ENCODE results near the gene HIVEP3.
A peak's percentile ranks its signal among the peaks of the same experiment; 100 is the strongest.

The HIVEP3 gene

GRCh38 chr1:41515131-41515678, 403.5 kb downstream of the HIVEP3 start:
- ATAC-seq (replicated peaks; ENCODE audit: extremely low read depth, poor library complexity, severe bottlenecking): no peak
- H3K4me3 Mint-ChIP-seq: no peak overlapping the region
- no peak overlapping the region for H3K27ac Mint-ChIP-seq (ENCODE audit: low read depth)
- DNase-seq (ENCODE audit: low spot score in 2 of 2): no peak
- H3K9me3 Mint-ChIP-seq: no peaks in the 10 kb centered on the region
- H3K36me3 Mint-ChIP-seq (ENCODE audit: insufficient read depth): peaks cover 11% of the 10 kb centered on the region
- no peaks in the 10 kb centered on the region for H3K27me3 Mint-ChIP-seq
- no peaks in the 10 kb centered on the region for H3K4me1 Mint-ChIP-seq

DNA sequence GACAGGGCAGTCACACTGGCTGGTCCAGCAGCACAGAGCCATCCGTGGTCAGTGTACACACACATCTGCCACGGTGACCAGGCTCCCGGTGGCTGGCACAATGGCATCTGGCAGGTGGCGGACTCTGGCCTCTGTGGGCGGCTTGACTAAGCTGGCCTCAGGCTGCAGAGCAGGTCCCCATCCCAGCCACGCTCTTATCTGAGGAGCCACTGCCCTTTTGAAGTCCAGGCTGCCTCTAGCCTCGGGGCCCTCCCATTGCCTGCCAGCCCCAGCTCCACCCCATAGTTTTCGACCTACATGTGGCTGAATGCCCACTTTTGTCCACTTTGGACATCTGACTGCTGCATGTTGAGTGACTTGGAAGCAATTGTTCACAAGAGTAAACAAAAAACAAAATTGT, 404.3 kb downstream of the HIVEP3 start:
- ATAC-seq (replicated peaks; ENCODE audit: extremely low read depth, poor library complexity, severe bottlenecking) (no peak), DNase-seq (ENCODE audit: low spot score in 2 of 2) (no peak)
- no peak overlapping the region for H3K27ac Mint-ChIP-seq (ENCODE audit: low read depth)
- H3K9me3 Mint-ChIP-seq: no peaks in the 10 kb centered on the region
- H3K36me3 Mint-ChIP-seq (ENCODE audit: insufficient read depth): peaks cover 12% of the 10 kb centered on the region
- no peaks in the 10 kb centered on the region for H3K27me3 Mint-ChIP-seq
- no peaks in the 10 kb centered on the region for H3K4me1 Mint-ChIP-seq
- no peak overlapping the region for H3K4me3 Mint-ChIP-seq

DNA sequence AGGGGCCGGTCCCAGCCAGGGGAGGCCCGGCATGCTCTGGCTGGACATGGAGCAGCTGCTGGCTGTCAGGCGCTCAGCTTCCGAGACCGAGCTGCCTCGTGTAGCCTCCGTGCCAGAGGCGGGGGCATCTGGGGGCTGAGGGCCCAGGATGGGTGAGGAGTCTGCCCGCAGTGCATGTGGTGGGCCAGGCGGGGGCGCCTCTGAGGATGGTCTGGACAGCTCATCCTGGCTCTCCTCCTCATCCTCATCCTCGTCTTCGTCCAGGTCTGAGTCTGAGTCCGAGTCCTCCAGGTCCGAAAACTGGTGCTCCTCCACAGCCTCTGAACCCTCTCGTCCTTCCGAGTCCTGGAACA, 405.4 kb downstream of the HIVEP3 start:
- Mint-ChIP-seq H3K36me3 (ENCODE audit: insufficient read depth) (peaks cover 13% of the 10 kb centered on the region), H3K27ac (ENCODE audit: low read depth) (no peak overlapping the region)

GRCh38 chr1:41512701-41513382, 405.9 kb downstream of the HIVEP3 start:
- DNase-seq (ENCODE audit: low spot score in 2 of 2): no peak
- H3K9me3 Mint-ChIP-seq: no peaks in the 10 kb centered on the region
- H3K27me3 Mint-ChIP-seq: no peaks in the 10 kb centered on the region
- H3K36me3 Mint-ChIP-seq (ENCODE audit: insufficient read depth): peaks cover 12% of the 10 kb centered on the region
- ATAC-seq (replicated peaks; ENCODE audit: extremely low read depth, poor library complexity, severe bottlenecking): no peak
- H3K4me3 Mint-ChIP-seq: no peak overlapping the region
- no peak overlapping the region for H3K27ac Mint-ChIP-seq (ENCODE audit: low read depth)
- no peaks in the 10 kb centered on the region for H3K4me1 Mint-ChIP-seq

More for the DNA sequence above, 405.4 kb downstream of the HIVEP3 start:
- DNase-seq (ENCODE audit: low spot score in 2 of 2): no peak
- H3K27me3 Mint-ChIP-seq: no peaks in the 10 kb centered on the region
- no peak overlapping the region for H3K4me3 Mint-ChIP-seq
- no peak for ATAC-seq (replicated peaks; ENCODE audit: extremely low read depth, poor library complexity, severe bottlenecking)
- H3K4me1 Mint-ChIP-seq: no peaks in the 10 kb centered on the region
- H3K9me3 Mint-ChIP-seq: no peaks in the 10 kb centered on the region

DNA sequence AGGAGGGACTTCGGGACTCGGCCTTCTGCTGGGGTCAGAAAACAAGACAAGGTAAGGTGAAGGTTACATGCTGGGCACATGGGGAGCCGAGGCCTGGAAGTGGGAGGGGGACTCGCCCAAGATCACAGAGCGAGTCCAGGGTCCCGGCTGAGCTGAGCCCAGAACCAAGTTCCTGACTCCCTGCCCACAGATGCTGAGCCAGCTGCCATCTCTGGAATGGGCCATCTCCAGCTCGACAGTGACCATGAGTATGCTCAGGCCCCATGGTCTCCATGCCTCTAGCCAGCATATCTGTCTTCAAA, 407.5 kb downstream of the HIVEP3 start:
- Mint-ChIP-seq H3K36me3 (ENCODE audit: insufficient read depth) (peaks cover 11% of the 10 kb centered on the region), H3K4me3 (no peak overlapping the region), H3K27ac (ENCODE audit: low read depth) (no peak overlapping the region), H3K4me1 (no peaks in the 10 kb centered on the region), H3K9me3 (no peaks in the 10 kb centered on the region), H3K27me3 (no peaks in the 10 kb centered on the region)
- ATAC-seq (replicated peaks; ENCODE audit: extremely low read depth, poor library complexity, severe bottlenecking): no peak
- no peak for DNase-seq (ENCODE audit: low spot score in 2 of 2)

DNA sequence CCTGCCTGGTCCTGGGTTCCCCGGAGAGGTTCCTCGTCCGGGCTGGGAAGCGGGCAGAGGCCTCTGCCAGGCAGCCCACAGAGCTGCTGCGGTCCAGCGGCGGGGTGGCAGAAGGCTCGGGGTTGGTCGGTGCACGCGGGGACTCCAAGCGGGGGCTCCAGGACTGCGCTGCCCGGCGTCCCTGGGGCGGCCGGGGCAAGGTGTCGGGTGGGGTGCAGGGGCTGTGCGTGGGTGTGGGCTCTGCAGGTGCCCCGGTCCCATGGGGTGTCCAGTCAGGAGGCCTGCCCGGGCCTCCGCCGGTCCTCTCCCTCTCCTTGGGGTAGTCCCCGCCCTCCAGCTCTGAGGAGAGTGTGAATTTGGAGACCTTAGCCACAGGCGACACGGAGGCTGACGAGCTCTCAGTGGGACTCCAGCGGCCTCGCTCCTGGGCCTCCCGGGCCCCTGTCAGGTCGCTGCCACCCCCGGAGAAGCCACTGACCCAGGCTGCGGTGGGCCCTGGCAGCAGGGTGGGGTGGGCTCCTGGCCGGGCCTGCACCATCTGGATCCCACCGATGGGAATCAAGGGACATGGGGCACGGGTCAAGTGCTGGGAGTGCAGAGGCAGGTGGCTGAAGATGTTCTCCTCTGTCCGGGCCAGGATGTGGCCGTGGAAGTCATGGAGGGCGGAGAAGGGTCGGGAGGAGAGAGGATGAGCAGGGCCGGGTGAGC, 408.0 kb downstream of the HIVEP3 start:
- Mint-ChIP-seq H3K27ac (ENCODE audit: low read depth) (no peak overlapping the region), H3K27me3 (no peaks in the 10 kb centered on the region), H3K36me3 (ENCODE audit: insufficient read depth) (peaks cover 11% of the 10 kb centered on the region), H3K4me1 (no peaks in the 10 kb centered on the region), H3K4me3 (no peak overlapping the region), H3K9me3 (no peaks in the 10 kb centered on the region)
- ATAC-seq (replicated peaks; ENCODE audit: extremely low read depth, poor library complexity, severe bottlenecking): no peak
- no peak for DNase-seq (ENCODE audit: low spot score in 2 of 2)

- Mint-ChIP-seq H3K4me3 (no peak overlapping the region), H3K27me3 (no peaks in the 10 kb centered on the region), H3K9me3 (no peaks in the 10 kb centered on the region), H3K4me1 (peaks cover 6% of the 10 kb centered on the region), H3K36me3 (ENCODE audit: insufficient read depth) (peaks cover 16% of the 10 kb centered on the region), H3K27ac (ENCODE audit: low read depth) (no peak overlapping the region)
- ATAC-seq (replicated peaks; ENCODE audit: extremely low read depth, poor library complexity, severe bottlenecking) (no peak), DNase-seq (ENCODE audit: low spot score in 2 of 2) (no peak)
Measured at GRCh38 chr1:41509270-41509671, 409.5 kb downstream of the HIVEP3 start.

- Mint-ChIP-seq H3K36me3 (ENCODE audit: insufficient read depth) (peaks cover 17% of the 10 kb centered on the region), H3K9me3 (no peaks in the 10 kb centered on the region), H3K27me3 (no peaks in the 10 kb centered on the region), H3K4me3 (no peak overlapping the region), H3K4me1 (peaks cover 7% of the 10 kb centered on the region), H3K27ac (ENCODE audit: low read depth) (no peak overlapping the region)
- ATAC-seq (replicated peaks; ENCODE audit: extremely low read depth, poor library complexity, severe bottlenecking): no peak
- no peak for DNase-seq (ENCODE audit: low spot score in 2 of 2)
Measured at GRCh38 chr1:41508290-41508689, 410.4 kb downstream of the HIVEP3 start.

DNA sequence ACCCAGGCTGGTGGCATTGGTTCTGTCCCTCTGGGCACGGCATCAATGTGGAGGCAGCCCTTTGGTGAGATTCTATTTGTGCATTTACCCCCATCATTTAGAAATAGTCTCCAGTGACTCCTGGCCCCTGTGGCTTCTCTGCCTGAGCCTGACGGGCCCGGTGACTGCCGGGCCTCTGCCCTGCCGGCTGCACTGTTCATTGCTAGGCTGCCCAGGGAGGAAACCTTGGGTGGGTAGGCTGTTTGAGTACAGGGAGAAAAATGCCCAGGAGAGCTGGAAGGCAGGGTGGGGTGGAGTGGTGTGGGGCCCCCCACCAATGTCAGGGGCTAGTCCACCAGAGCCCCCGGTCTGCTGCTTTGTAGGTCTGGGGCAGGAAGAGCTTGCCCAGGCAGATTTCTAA, 410.9 kb downstream of the HIVEP3 start:
- Mint-ChIP-seq H3K36me3 (ENCODE audit: insufficient read depth) (peaks cover 16% of the 10 kb centered on the region), H3K27me3 (no peaks in the 10 kb centered on the region), H3K27ac (ENCODE audit: low read depth) (no peak overlapping the region), H3K4me3 (no peak overlapping the region), H3K4me1 (peaks cover 7% of the 10 kb centered on the region), H3K9me3 (no peaks in the 10 kb centered on the region)
- no peak for ATAC-seq (replicated peaks; ENCODE audit: extremely low read depth, poor library complexity, severe bottlenecking)
- DNase-seq (ENCODE audit: low spot score in 2 of 2): no peak

DNA sequence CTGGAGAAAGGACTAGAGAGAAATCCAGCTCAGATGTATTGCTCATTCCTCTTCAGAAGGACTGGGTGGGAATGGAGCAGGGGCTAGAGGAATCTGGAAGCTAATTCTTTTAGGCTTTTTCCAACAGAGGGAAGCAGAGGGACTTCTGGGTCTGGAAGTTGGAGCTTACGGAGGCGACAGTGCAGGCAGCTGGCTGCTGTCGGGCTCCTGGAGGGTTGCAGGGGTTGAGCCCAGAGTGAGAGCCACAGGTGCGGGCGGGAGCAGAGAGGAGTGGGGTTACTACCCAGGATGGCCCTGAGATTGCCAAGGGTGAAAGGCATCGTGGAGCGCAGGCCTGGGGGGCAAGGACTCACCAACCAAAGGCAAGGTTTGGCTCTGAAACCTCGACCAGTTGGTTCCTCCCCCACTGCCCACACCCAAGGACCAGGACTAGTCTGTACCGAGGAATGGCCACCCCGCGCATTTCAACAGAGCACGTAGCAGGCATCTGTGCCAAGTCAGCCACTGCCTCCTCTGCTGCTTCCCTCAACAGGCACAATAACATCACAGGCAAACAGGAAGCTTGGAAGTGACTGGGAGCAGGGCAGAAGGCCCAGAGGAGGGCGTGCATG, 411.5 kb downstream of the HIVEP3 start:
- H3K9me3 Mint-ChIP-seq: no peaks in the 10 kb centered on the region
- H3K27me3 Mint-ChIP-seq: no peaks in the 10 kb centered on the region
- H3K27ac Mint-ChIP-seq (ENCODE audit: low read depth): peak overlapping the region; percentile 50
- no peak for DNase-seq (ENCODE audit: low spot score in 2 of 2)
- peaks cover 7% of the 10 kb centered on the region for H3K4me1 Mint-ChIP-seq
- H3K4me3 Mint-ChIP-seq: no peak overlapping the region
- H3K36me3 Mint-ChIP-seq (ENCODE audit: insufficient read depth): peaks cover 12% of the 10 kb centered on the region
- no peak for ATAC-seq (replicated peaks; ENCODE audit: extremely low read depth, poor library complexity, severe bottlenecking)

DNA sequence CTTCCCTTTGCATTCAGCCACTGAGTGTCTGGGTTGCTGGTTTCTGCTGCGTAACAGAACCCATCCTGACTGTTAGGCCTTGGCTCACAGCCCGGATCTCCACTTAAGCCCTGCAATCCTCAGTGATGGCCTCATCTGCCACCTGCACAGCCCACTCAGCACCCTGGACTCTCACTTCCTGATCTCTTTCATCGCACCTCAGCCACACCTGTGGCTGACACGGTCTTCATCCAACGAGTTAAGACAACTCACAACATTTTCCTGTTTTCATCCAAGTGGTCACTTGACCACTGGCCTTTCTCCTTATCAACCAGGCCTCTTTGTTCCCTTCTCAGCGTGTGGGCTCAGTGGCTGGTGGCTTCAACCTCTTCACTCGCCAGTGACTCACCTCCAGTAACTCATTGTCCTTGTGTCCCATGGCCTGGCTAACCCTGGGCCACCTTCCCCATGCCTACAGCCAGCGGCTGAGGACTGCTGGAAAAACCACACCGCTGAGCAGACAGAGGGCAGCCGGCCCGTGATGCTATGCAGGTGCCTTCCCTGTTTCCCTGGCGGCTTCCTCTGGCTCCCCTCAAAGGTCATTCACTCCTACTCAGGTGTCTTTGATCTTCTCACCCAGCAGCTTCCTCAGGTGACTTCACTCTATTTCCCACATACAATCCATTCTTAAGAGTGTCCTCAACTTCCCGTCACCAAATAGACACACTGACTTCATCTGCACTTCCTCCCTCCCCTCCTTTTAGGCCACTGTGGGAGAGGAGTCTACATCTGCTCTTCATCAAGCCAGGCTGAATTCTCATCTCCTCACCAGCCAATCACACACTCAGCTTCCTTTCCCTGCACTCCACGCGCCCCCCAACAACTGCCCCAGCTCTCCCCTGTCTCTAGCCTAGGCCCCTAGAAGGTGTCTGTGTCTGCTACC, 414.3 kb downstream of the HIVEP3 start:
- Mint-ChIP-seq H3K4me1 (peaks cover 7% of the 10 kb centered on the region), H3K36me3 (ENCODE audit: insufficient read depth) (peaks cover 9% of the 10 kb centered on the region), H3K27me3 (no peaks in the 10 kb centered on the region), H3K4me3 (no peak overlapping the region), H3K9me3 (no peaks in the 10 kb centered on the region), H3K27ac (ENCODE audit: low read depth) (peak overlapping the region; percentile 65)
- ATAC-seq (replicated peaks; ENCODE audit: extremely low read depth, poor library complexity, severe bottlenecking) (no peak), DNase-seq (ENCODE audit: low spot score in 2 of 2) (no peak)

GRCh38 chr1:41503538-41504113, 415.1 kb downstream of the HIVEP3 start:
- Mint-ChIP-seq H3K27ac (ENCODE audit: low read depth) (no peak overlapping the region), H3K4me3 (no peak overlapping the region), H3K36me3 (ENCODE audit: insufficient read depth) (peaks cover 9% of the 10 kb centered on the region)

More at GRCh38 chr1:41503538-41504113, 415.1 kb downstream of the HIVEP3 start:
- H3K9me3 Mint-ChIP-seq: no peaks in the 10 kb centered on the region
- H3K27me3 Mint-ChIP-seq: no peaks in the 10 kb centered on the region
- no peak for DNase-seq (ENCODE audit: low spot score in 2 of 2)
- no peak for ATAC-seq (replicated peaks; ENCODE audit: extremely low read depth, poor library complexity, severe bottlenecking)
- H3K4me1 Mint-ChIP-seq: peaks cover 7% of the 10 kb centered on the region

Measured in central memory CD8-positive, alpha-beta T cell (primary cell).